H1 (cell line): ENCODE data around the gene CHDH. TPM values are rescaled to one million over a fixed set of nuclear protein-coding genes. Genes with fewer than 3 reads are reported as not detected.

Source experiments
- CTCF ChIA-PET: fragments of 300-600 bp; sonication (Branson Sonifier 250); formaldehyde crosslinking; loops from one replicate; lab custom pipeline; 2021; ENCODE audit not compliant: partially characterized antibody; lab: Charles Lee
- POLR2A ChIA-PET: fragments of 300-600 bp; sonication (Branson Sonifier 250); formaldehyde crosslinking; loops from one replicate; lab custom pipeline; 2021; ENCODE audit warnings: inconsistent platforms; ENCODE audit not compliant: partially characterized antibody; lab: Charles Lee
- DNase-seq, 2 experiments: peaks; one replicate each; pipeline versions ENCODE4 v3.0.0 to v3.0.0-alpha.2; 2010 to 2022; ENCODE audit warnings: low spot score in 2 of 2, low read depth in 1 of 2, mixed read lengths in 1 of 2
- FAIRE-seq: peaks from 2 replicates; lab custom pipeline; 2011; peaks lifted over from hg19 to GRCh38; lab: Jason Lieb, UNC
- H2AFZ ChIP-seq: 2 replicates; pipeline ENCODE4 v1.8.1; 2012; ENCODE audit warnings: low read length, inconsistent platforms
- H2AK5ac ChIP-seq: 2 replicates; pipeline ENCODE4 v1.6.1; 2013; ENCODE audit warnings: low read depth, low read length
- H2BK120ac ChIP-seq: replicated peaks from 2 replicates; pipeline ENCODE3; 2013; ENCODE audit warnings: low read depth, low read length, inconsistent platforms
- H2BK12ac ChIP-seq: 2 replicates; pipeline ENCODE4 v1.6.1; 2013; ENCODE audit warnings: low read depth, low read length
- H2BK15ac ChIP-seq: 2 replicates; pipeline ENCODE4 v1.6.1; 2013; ENCODE audit warnings: low read length
- H2BK20ac ChIP-seq: 2 replicates; pipeline ENCODE4 v1.6.1; 2013; ENCODE audit warnings: low read length
- H2BK5ac ChIP-seq: 2 replicates; pipeline ENCODE4 v1.6.1; 2013; ENCODE audit warnings: low read depth, low read length
- H3K14ac ChIP-seq: 2 replicates; pipeline ENCODE4 v1.6.1; 2013; ENCODE audit warnings: inconsistent platforms; ENCODE audit not compliant: insufficient read length
- H3K18ac ChIP-seq: 2 replicates; pipeline ENCODE4 v1.6.1; 2013; ENCODE audit warnings: low read length; ENCODE audit errors: extremely low read depth
- H3K23ac ChIP-seq: 2 replicates; pipeline ENCODE4 v1.6.1; 2013; ENCODE audit warnings: inconsistent platforms; ENCODE audit not compliant: insufficient read length
- H3K23me2 ChIP-seq: 2 replicates; pipeline ENCODE4 v1.6.1; 2013; ENCODE audit warnings: low read depth, low read length
- H3K27ac ChIP-seq: 2 replicates; pipeline ENCODE4 v1.6.1; 2011; ENCODE audit warnings: low read depth, low read length, inconsistent platforms
- H3K27me3 ChIP-seq, 4 experiments: replicated peaks in 1 of 4; 1 replicate in 1 of 4; 2 replicates in 3 of 4; pipeline versions ENCODE4 v1.6.1 to v1.8.1; 2011 to 2013; ENCODE audit warnings: low read length in 3 of 4, mild to moderate bottlenecking in 3 of 4, inconsistent platforms in 2 of 4, mixed read lengths in 2 of 4, moderate library complexity in 1 of 4; ENCODE audit not compliant: control insufficient read depth in 3 of 4, insufficient read depth in 3 of 4; ENCODE audit errors: extremely low read depth in 1 of 4
- H3K36me3 ChIP-seq, 4 experiments: 2 replicates each; pipeline versions ENCODE4 v1.6.1 to v1.8.1; 2011 to 2013; ENCODE audit warnings: mild to moderate bottlenecking in 4 of 4, low read length in 3 of 4, moderate library complexity in 2 of 4, control low read depth in 1 of 4, inconsistent platforms in 1 of 4; ENCODE audit not compliant: insufficient read depth in 4 of 4, control insufficient read depth in 2 of 4
- H3K4ac ChIP-seq: replicated peaks from 2 replicates; pipeline ENCODE3; 2013; ENCODE audit warnings: low read length, low read depth, mixed read lengths, inconsistent platforms; ENCODE audit not compliant: insufficient read length
- H3K4me1 ChIP-seq, 4 experiments: replicated peaks in 1 of 4; 1 replicate in 1 of 4; 2 replicates in 3 of 4; pipeline versions ENCODE4 v1.6.1 to v1.8.1; 2011 to 2013; ENCODE audit warnings: low read length in 3 of 4, inconsistent platforms in 2 of 4, mixed read lengths in 1 of 4; ENCODE audit not compliant: insufficient read depth in 4 of 4, control insufficient read depth in 3 of 4
- H3K4me2 ChIP-seq, 2 experiments: 2 replicates each; pipeline versions ENCODE4 v1.6.1 to v1.8.1; 2011 to 2013; ENCODE audit warnings: low read depth in 2 of 2, low read length in 2 of 2, control low read depth in 1 of 2, inconsistent platforms in 1 of 2, mild to moderate bottlenecking in 1 of 2; ENCODE audit not compliant: insufficient read depth in 1 of 2
- H3K4me3 ChIP-seq, 4 experiments: fragments of 200-600, 300-600 bp in 1 of 4; sonication (generic), shearing (Covaris generic), sonication (Bioruptor Twin) in 1 of 4; 2 replicates each; pipeline versions ENCODE4 v1.5.1 to v1.8.1; 2011 to 2016; ENCODE audit warnings: low read length in 4 of 4, low read depth in 3 of 4, control low read depth in 2 of 4, inconsistent platforms in 2 of 4, mild to moderate bottlenecking in 2 of 4, mixed read lengths in 1 of 4, moderate library complexity in 1 of 4; ENCODE audit not compliant: insufficient read depth in 2 of 4; ENCODE audit errors: extremely low read depth in 1 of 4
- H3K56ac ChIP-seq: replicated peaks from 2 replicates; pipeline ENCODE3; 2013; ENCODE audit warnings: low read depth, mild to moderate bottlenecking, mixed read lengths, low read length, inconsistent platforms; ENCODE audit not compliant: insufficient read length
- H3K79me1 ChIP-seq: 2 replicates; pipeline ENCODE4 v1.6.1; 2013; ENCODE audit warnings: low read depth, low read length, control low read depth
- H3K79me2 ChIP-seq, 2 experiments: 2 replicates each; pipeline versions ENCODE4 v1.6.1 to v1.8.1; 2012 to 2013; ENCODE audit warnings: low read length in 2 of 2, mild to moderate bottlenecking in 2 of 2, inconsistent platforms in 1 of 2; ENCODE audit not compliant: insufficient read depth in 2 of 2, control insufficient read depth in 1 of 2
- H3K9ac ChIP-seq, 4 experiments: replicated peaks in 1 of 4; 1 replicate in 1 of 4; 2 replicates in 3 of 4; pipeline versions ENCODE4 v1.6.1 to v1.8.1; 2011 to 2013; ENCODE audit warnings: low read depth in 3 of 4, low read length in 3 of 4, control low read depth in 2 of 4, mild to moderate bottlenecking in 2 of 4, moderate library complexity in 2 of 4, inconsistent platforms in 1 of 4; ENCODE audit errors: extremely low read depth in 1 of 4
- H3K9me3 ChIP-seq, 2 experiments: 2 replicates each; pipeline versions ENCODE4 v1.6.1 to v1.8.1; 2012 to 2013; ENCODE audit warnings: mild to moderate bottlenecking in 2 of 2, moderate library complexity in 2 of 2, control low read depth in 1 of 2, inconsistent platforms in 1 of 2, low read depth in 1 of 2, low read length in 1 of 2, mixed read lengths in 1 of 2; ENCODE audit not compliant: insufficient read depth in 2 of 2
- H4K20me1 ChIP-seq, 2 experiments: replicated peaks in 1 of 2; 2 replicates each; pipeline versions ENCODE3 to v1.8.1; 2011 to 2013; ENCODE audit warnings: inconsistent platforms in 2 of 2, low read length in 2 of 2, mild to moderate bottlenecking in 1 of 2; ENCODE audit not compliant: insufficient read depth in 2 of 2, control insufficient read depth in 1 of 2
- H4K5ac ChIP-seq: 2 replicates; pipeline ENCODE4 v1.6.1; 2013; ENCODE audit warnings: low read length, low read depth, mixed read lengths, inconsistent platforms; ENCODE audit not compliant: insufficient read length
- H4K8ac ChIP-seq: 2 replicates; pipeline ENCODE4 v1.8.0; 2013; ENCODE audit warnings: mild to moderate bottlenecking, moderate library complexity, low read length, inconsistent platforms; ENCODE audit not compliant: insufficient read depth; ENCODE audit errors: extremely low read depth
- H4K91ac ChIP-seq: replicated peaks from 2 replicates; pipeline ENCODE3; 2013; ENCODE audit warnings: low read length, mixed read lengths, inconsistent platforms; ENCODE audit not compliant: insufficient read length
- ASH2L ChIP-seq: fragments of 200-600, 300-600 bp; sonication (generic); IDR thresholded peaks from one replicate; pipeline ENCODE4 v1.7.1; 2017; ENCODE audit warnings: low read length
- EZH2 ChIP-seq: fragments of 200-600 bp; sonication (generic); IDR thresholded peaks from 2 replicates; pipeline ENCODE4 v1.7.1; 2012; ENCODE audit warnings: low read depth, mild to moderate bottlenecking, moderate library complexity, low read length, inconsistent platforms; ENCODE audit not compliant: severe bottlenecking
- KDM4A ChIP-seq: IDR thresholded peaks from one replicate; pipeline ENCODE4 v1.7.1; 2012; ENCODE audit warnings: low read depth, mild to moderate bottlenecking, moderate library complexity, low read length, inconsistent platforms; ENCODE audit not compliant: severe bottlenecking
- MAX ChIP-seq: IDR thresholded peaks from 2 replicates; pipeline ENCODE4 v1.6.1; 2012; ENCODE audit warnings: inconsistent platforms
- PHF8 ChIP-seq: fragments of 200-600 bp; sonication (generic); conservative IDR thresholded peaks from 2 replicates; pipeline ENCODE4 v1.7.1; 2012; ENCODE audit warnings: low read depth, mild to moderate bottlenecking, inconsistent platforms, low read length, moderate library complexity
- SUZ12 ChIP-seq: fragments of 200-600 bp; sonication (generic); IDR thresholded peaks from 2 replicates; pipeline ENCODE4 v1.6.1; 2012; ENCODE audit warnings: mild to moderate bottlenecking, inconsistent platforms, low read length, moderate library complexity, mixed read lengths
- WGBS, 2 experiments: shearing (Covaris generic) in 1 of 2; methylation state at CpG; one replicate each; pipeline versions ENCODE4 v1.1.6 to v1.1.7; 2013 to 2015; ENCODE audit warnings: low lambda C conversion rate in 2 of 2, mixed read lengths in 2 of 2, inconsistent platforms in 1 of 2, low coverage in 1 of 2, missing lambda C conversion rate in 1 of 2; ENCODE audit not compliant: insufficient replicate concordance in 2 of 2, insufficient coverage in 1 of 2, insufficient read length in 1 of 2; ENCODE audit errors: extremely low coverage in 1 of 2, missing lambda C conversion rate in 1 of 2; 5-methylcytosine and 5-hydroxymethylcytosine counted together
- long read RNA-seq, 2 experiments: library from RNA in 1 of 2; library from capped mRNA in 1 of 2; stranded (forward); transcript quantifications; one replicate each; pipeline ENCODE4 v2.0.0, GENCODE V29; 2021; ENCODE audit warnings: inconsistent platforms in 1 of 2
- polyA minus RNA-seq, 3 experiments: library from RNA; depleted of rRNA, polyadenylated mRNA; stranded (reverse); fragments of >200 nt; gene quantifications; 1 replicate in 2 of 3; 2 replicates in 1 of 3; pipeline ENCODE4 v1.2.3, GENCODE V29; 2011
- polyA plus RNA-seq, 7 experiments: library from polyadenylated mRNA; depleted of rRNA in 3 of 7; stranded (reverse) in 5 of 7; unstranded in 2 of 7; fragments of >200 nt in 5 of 7; fragments of 200-250 nt in 2 of 7; gene quantifications; 1 replicate in 5 of 7; 2 replicates in 1 of 7; 4 replicates in 1 of 7; pipeline versions ENCODE4 v1.2.1 to v1.2.3, GENCODE V29; 2011 to 2013; ENCODE audit warnings: missing spikeins in 2 of 7, mixed read lengths in 2 of 7
- total RNA-seq: library from RNA; stranded (reverse); fragmentation: NEBNext Ultra II Directional; extraction: Animal tissue kit (Norgen Biotek cat#: 25700); gene quantifications from 2 replicates; pipeline ENCODE4 v1.2.1, GENCODE V29; 2021
- TF ChIP-seq, protein P1 (sequence below): IDR thresholded peaks from 2 replicates; pipeline ENCODE4 v1.6.1; 2012; ENCODE audit warnings: inconsistent platforms

The CHDH gene
- total RNA-seq (8.9 and 10.3 TPM in 2 replicates), polyA plus RNA-seq (2011; rRNA removed) (4.9 and 7.3 TPM in 2 replicates), polyA minus RNA-seq (2011; rRNA and poly(A)+ RNA removed) (6.6 and 8.2 TPM in 2 replicates)
- 5.5 TPM for polyA plus RNA-seq (2011; cell fraction: cytosol; rRNA removed)
- 10.1 TPM for polyA plus RNA-seq (2011; cell fraction: nucleus; rRNA removed)
- polyA plus RNA-seq (2012, experiment 1 of 2): 7.7 to 9.2 TPM (median 8.3 TPM) in 4 replicates
- polyA plus RNA-seq (2012, experiment 2 of 2): 2.2 TPM
- 3.4 TPM for polyA plus RNA-seq (2013, experiment 1 of 2)
- 3.0 TPM for polyA plus RNA-seq (2013, experiment 2 of 2)
- polyA minus RNA-seq (2011; cell fraction: cytosol; rRNA and poly(A)+ RNA removed): 7.0 TPM
- 7.1 TPM for polyA minus RNA-seq (2011; cell fraction: nucleus; rRNA and poly(A)+ RNA removed)
- long read RNA-seq, experiment 1, partial matches to known transcripts: 2 of 4 reads
- long read RNA-seq, experiment 1, other reads (novel, unspliced or antisense): 2 of 4 reads
- long read RNA-seq, experiment 2, partial matches to known transcripts: 0 of 3 reads
- long read RNA-seq, experiment 2, other reads (novel, unspliced or antisense): 3 of 3 reads

GRCh38 chr3:53846134-53846850, at the start of gene CHDH, which contains the start of gene IL17RB:
Gene CHDH, minus strand, starts transcription at chr3:53846419. Its CDS starts 22,411 bp downstream, at chr3:53824008.
Gene IL17RB, plus strand, starts transcription at chr3:53846568. Its CDS starts 21 bp downstream, at chr3:53846589.
- CTCF ChIA-PET: interaction anchor here (0.9 to 3.5 kb wide), 6 partner anchors 12 to 139 kb away, joined by 3 to 23 read pairs (median 5); no protein-coding TSS in a partner anchor
- Histone ChIP-seq H3K4me3 (peak within 1 kb of the TSS; percentile 47 to 79 (median 72)), H2AFZ (no peak within 1 kb of the TSS), H3K27ac (0 out of 2 replicates have a peak within 1 kb of the TSS, but pooled peaks have one; percentile 0), H2BK15ac (peak within 1 kb of the TSS; percentile 95; the same call in 1 of the 2 replicates), H3K4ac (peak within 1 kb of the TSS; percentile 2), H4K5ac (no peak within 1 kb of the TSS), H4K20me1 (peaks cover 0 to 3% of the 10 kb centered on the region in 2 experiments), H2BK20ac (peak within 1 kb of the TSS; percentile 61; the same call in 1 of the 2 replicates), H3K56ac (no peak within 1 kb of the TSS), H3K9me3 (no peaks in the 10 kb centered on the region), H2BK12ac (0 out of 2 replicates have a peak within 1 kb of the TSS, but pooled peaks have one; percentile 39), H3K9ac (peak within 1 kb of the TSS; percentile 31 to 85 (median 72); a peak in 6 of 7 replicates), H2BK120ac (no peak within 1 kb of the TSS), H3K4me1 (peaks cover 19 to 30% (median 21%) of the 10 kb centered on the region in 4 experiments), H3K79me1 (peaks cover 10% of the 10 kb centered on the region), H3K23ac (no peak within 1 kb of the TSS), H3K79me2 (no peaks in the 10 kb centered on the region; a peak in 1 of 4 replicates), H3K18ac (peak within 1 kb of the TSS; percentile 73), H3K4me2 (peak within 1 kb of the TSS; percentile 69 to 90), H3K14ac (no peak within 1 kb of the TSS), H4K8ac (peak within 1 kb of the TSS; percentile 45; the same call in 1 of the 2 replicates), H2BK5ac (0 out of 2 replicates have a peak within 1 kb of the TSS, but pooled peaks have one; percentile 49), H3K36me3 (peaks cover 0 to 4% (median 2%) of the 10 kb centered on the region in 4 experiments; a peak in 3 of 8 replicates), H3K27me3 (peaks cover 3 to 16% (median 9%) of the 10 kb centered on the region in 4 experiments), H3K23me2 (peaks cover 10% of the 10 kb centered on the region), H2AK5ac (no peak within 1 kb of the TSS), H4K91ac (peak within 1 kb of the TSS; percentile 75)
- FAIRE-seq: no peak
- 3% methylated on average over 80 of the region's 91 CpGs; no CpG with 5 or more reads in 1 of the 2 experiments for WGBS, 2 experiments
- POLR2A ChIA-PET: interaction anchor here (1.0 to 1.5 kb wide), 7 partner anchors 9 to 34 kb away, joined by 3 to 7 read pairs (median 4); no protein-coding TSS in a partner anchor
- DNase-seq: no peak
- TF ChIP-seq PHF8: peak; percentile 63
- TF ChIP-seq SUZ12: peak; percentile 32; the same call in 1 of the 2 replicates
- TF ChIP-seq KDM4A: peak; percentile 91
- TF ChIP-seq, protein P1, sequence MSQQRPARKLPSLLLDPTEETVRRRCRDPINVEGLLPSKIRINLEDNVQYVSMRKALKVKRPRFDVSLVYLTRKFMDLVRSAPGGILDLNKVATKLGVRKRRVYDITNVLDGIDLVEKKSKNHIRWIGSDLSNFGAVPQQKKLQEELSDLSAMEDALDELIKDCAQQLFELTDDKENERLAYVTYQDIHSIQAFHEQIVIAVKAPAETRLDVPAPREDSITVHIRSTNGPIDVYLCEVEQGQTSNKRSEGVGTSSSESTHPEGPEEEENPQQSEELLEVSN: peak; percentile 94
- TF ChIP-seq EZH2: no peak
- TF ChIP-seq MAX: peak; percentile 90
- TF ChIP-seq ASH2L: peak; percentile 64
